ENCODE data around the gene PLCH2.

DNA sequence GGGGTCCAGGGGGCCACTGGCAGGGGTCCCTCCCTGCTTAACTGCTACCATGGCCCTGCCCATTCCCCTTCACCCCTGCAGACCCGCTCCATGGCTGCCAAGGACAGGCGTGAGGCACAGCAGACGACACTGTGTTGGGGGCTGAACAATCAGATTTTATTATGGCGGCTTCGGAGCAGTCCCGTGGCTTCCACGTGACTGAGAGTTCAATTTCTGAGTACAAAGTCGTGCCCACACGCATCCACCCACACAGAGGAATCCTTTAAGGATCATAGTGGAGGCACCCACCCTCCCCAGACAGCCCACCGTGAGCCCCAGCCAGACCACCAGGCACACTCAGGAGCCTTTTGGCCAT, 52.5 kb downstream of the PLCH2 start:
- no peak for TF ChIP-seq POLR2A (IDR thresholded peaks at IDR 0.05)
- TF ChIP-seq, protein P1, sequence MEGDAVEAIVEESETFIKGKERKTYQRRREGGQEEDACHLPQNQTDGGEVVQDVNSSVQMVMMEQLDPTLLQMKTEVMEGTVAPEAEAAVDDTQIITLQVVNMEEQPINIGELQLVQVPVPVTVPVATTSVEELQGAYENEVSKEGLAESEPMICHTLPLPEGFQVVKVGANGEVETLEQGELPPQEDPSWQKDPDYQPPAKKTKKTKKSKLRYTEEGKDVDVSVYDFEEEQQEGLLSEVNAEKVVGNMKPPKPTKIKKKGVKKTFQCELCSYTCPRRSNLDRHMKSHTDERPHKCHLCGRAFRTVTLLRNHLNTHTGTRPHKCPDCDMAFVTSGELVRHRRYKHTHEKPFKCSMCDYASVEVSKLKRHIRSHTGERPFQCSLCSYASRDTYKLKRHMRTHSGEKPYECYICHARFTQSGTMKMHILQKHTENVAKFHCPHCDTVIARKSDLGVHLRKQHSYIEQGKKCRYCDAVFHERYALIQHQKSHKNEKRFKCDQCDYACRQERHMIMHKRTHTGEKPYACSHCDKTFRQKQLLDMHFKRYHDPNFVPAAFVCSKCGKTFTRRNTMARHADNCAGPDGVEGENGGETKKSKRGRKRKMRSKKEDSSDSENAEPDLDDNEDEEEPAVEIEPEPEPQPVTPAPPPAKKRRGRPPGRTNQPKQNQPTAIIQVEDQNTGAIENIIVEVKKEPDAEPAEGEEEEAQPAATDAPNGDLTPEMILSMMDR (IDR thresholded peaks at IDR 0.05): no peak
